Osteoblast (primary cell): ENCODE results near the gene PLAAT4. TPM values are rescaled to one million over a fixed set of nuclear protein-coding genes. Genes with fewer than 3 reads are reported as not detected.
A peak's percentile ranks its signal among the peaks of the same experiment; 100 is the strongest.

Experiments
- DNase-seq: peaks from one replicate; pipeline ENCODE4 v3.0.0; 2011; ENCODE audit warnings: low spot score, mixed read lengths; ENCODE audit not compliant: insufficient read length; ENCODE audit errors: missing footprints
- H2AFZ ChIP-seq: 2 replicates; pipeline ENCODE4 v1.6.0; 2011; ENCODE audit warnings: mild to moderate bottlenecking, low read length
- H3K27ac ChIP-seq: 2 replicates; pipeline ENCODE4 v1.5.1; 2011; ENCODE audit warnings: mild to moderate bottlenecking, low read depth, low read length, moderate library complexity
- H3K27me3 ChIP-seq: 2 replicates; pipeline ENCODE4 v1.6.0; 2012; ENCODE audit warnings: mild to moderate bottlenecking, control low read depth, inconsistent platforms, low read length, moderate library complexity; ENCODE audit not compliant: insufficient read depth
- H3K36me3 ChIP-seq: 2 replicates; pipeline ENCODE4 v1.5.1; 2011; ENCODE audit warnings: mild to moderate bottlenecking, low read length, control low read depth, moderate library complexity; ENCODE audit not compliant: insufficient read depth
- H3K4me1 ChIP-seq: 2 replicates; pipeline ENCODE4 v1.5.1; 2011; ENCODE audit warnings: mild to moderate bottlenecking, low read length, control low read depth, moderate library complexity; ENCODE audit not compliant: insufficient read depth
- H3K4me2 ChIP-seq: 2 replicates; pipeline ENCODE4 v1.6.0; 2011; ENCODE audit warnings: mild to moderate bottlenecking, low read length; ENCODE audit not compliant: insufficient read depth
- H3K4me3 ChIP-seq: fragments of 200-600 bp; sonication (generic); 3 replicates; pipeline ENCODE4 v1.5.1; 2012; ENCODE audit warnings: mild to moderate bottlenecking, low read length, inconsistent platforms; ENCODE audit not compliant: insufficient read depth
- H3K79me2 ChIP-seq: 2 replicates; pipeline ENCODE4 v1.6.0; 2012; ENCODE audit warnings: mild to moderate bottlenecking, low read length, control low read depth, inconsistent platforms; ENCODE audit not compliant: insufficient read depth
- H3K9me3 ChIP-seq: 2 replicates; pipeline ENCODE4 v1.5.1; 2011; ENCODE audit warnings: low read depth, low read length, control low read depth
- H4K20me1 ChIP-seq: 2 replicates; pipeline ENCODE4 v1.6.0; 2012; ENCODE audit warnings: mild to moderate bottlenecking, low read length, control low read depth; ENCODE audit not compliant: insufficient read depth
- total RNA-seq: library from RNA; depleted of rRNA; stranded (reverse); fragments of >200 nt; gene quantifications from 2 replicates; pipeline ENCODE4 v1.2.3, GENCODE V29; 2012
- TF ChIP-seq, protein P1 (sequence below): IDR thresholded peaks from 2 replicates; pipeline ENCODE4 v1.5.1; 2011; ENCODE audit warnings: mild to moderate bottlenecking, low read depth, low read length, moderate library complexity; ENCODE audit errors: extremely low read depth

The PLAAT4 gene
- total RNA-seq, 1 donor = 26.1 TPM

DNA sequence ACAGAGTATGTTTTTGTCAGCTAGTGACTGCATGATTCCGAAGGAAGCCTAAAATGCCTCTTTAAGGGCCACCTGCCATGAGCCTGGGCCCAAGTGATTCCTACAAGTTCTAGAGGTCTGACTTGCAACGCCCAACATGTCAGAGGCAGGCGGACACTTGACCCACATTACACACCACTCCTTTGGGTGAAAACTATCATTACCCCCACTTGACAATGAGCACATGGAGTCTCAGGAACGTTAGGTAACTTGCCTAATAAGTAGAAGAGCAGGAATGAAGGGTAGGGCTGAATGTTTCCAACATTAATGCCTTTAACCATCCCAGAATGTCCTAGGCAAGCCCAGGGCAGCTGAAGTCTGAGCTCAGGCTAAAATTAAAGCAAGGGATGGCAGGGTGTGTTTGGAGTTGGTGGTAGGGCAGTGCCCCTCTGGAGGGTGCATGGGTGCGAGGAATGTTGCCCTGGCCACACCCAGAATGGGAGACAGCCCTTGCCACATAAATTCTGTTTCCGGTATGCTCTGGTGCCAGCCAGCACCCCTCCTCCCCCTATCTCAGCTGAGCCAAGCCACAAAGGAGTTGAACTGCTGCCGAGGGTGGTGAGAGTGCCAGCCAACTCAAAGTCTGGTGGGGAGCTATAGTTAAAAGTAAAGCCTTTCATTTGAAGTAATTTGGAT, 24.0 kb downstream of the PLAAT4 start:
- Histone ChIP-seq H3K9me3 (no peaks in the 10 kb centered on the region), H3K79me2 (no peaks in the 10 kb centered on the region), H2AFZ (peak overlapping the region; percentile 6), H3K4me1 (peaks cover 7% of the 10 kb centered on the region), H3K36me3 (no peaks in the 10 kb centered on the region), H3K27me3 (no peaks in the 10 kb centered on the region), H4K20me1 (no peaks in the 10 kb centered on the region), H3K4me3 (no peak overlapping the region), H3K4me2 (peak overlapping the region; percentile 36), H3K27ac (no peak overlapping the region)
- DNase-seq = peak; percentile 61
- TF ChIP-seq, protein P1, sequence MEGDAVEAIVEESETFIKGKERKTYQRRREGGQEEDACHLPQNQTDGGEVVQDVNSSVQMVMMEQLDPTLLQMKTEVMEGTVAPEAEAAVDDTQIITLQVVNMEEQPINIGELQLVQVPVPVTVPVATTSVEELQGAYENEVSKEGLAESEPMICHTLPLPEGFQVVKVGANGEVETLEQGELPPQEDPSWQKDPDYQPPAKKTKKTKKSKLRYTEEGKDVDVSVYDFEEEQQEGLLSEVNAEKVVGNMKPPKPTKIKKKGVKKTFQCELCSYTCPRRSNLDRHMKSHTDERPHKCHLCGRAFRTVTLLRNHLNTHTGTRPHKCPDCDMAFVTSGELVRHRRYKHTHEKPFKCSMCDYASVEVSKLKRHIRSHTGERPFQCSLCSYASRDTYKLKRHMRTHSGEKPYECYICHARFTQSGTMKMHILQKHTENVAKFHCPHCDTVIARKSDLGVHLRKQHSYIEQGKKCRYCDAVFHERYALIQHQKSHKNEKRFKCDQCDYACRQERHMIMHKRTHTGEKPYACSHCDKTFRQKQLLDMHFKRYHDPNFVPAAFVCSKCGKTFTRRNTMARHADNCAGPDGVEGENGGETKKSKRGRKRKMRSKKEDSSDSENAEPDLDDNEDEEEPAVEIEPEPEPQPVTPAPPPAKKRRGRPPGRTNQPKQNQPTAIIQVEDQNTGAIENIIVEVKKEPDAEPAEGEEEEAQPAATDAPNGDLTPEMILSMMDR = no peak

DNA sequence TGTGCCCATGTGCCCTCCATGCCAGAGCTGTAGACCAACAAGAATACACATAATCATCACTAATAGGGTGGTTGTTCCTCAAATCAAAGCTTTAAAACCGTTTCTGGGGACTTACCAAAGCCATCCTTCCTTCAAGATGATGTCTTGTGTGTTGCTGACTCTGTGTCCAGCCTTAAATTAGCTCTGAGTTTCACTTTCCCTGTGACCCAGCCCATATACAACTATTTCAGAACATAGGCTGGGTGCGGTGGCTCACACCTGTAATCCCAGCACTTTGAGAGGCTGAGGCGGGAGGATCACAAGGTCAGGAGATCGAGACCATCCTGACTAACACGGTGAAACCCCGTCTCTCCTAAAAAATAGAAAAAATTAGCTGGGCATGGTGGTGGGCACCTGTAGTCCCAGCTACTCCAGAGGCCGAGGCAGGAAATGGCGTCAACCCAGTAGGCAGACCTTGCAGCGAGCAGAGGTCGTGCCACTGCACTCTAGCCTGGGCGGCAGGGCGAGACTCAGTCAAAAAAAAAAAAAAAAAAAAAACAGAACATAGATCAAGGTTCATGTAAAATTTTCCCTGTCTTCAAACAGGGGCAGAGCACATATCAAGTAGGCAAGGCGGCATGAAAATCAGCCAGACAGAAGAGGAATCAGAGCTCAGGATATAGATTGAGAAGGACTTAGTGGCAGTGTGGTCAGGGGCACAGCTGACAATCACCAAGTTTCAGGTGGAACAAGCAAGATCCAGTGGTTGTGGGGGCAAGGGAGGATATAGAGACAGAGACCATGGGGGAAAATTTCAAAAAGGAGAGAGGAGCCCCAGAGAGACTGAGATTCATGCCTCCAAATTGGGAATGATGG, 26.8 kb downstream of the PLAAT4 start, which contains the start of gene PLAAT2:
PLAAT2 (minus strand) TSS at position 179 of the 855 bp plus-strand sequence; CDS start at position 124, 55 bp downstream.
- Histone ChIP-seq H3K36me3 (no peaks in the 10 kb centered on the region), H3K4me2 (no peak within 1 kb of the TSS), H3K4me1 (peaks cover 15% of the 10 kb centered on the region), H2AFZ (no peak within 1 kb of the TSS), H3K27me3 (no peaks in the 10 kb centered on the region), H3K9me3 (no peaks in the 10 kb centered on the region), H4K20me1 (no peaks in the 10 kb centered on the region), H3K4me3 (no peak within 1 kb of the TSS), H3K27ac (no peak within 1 kb of the TSS), H3K79me2 (no peaks in the 10 kb centered on the region)
- no peak for DNase-seq
- TF ChIP-seq, protein P1 = no peak

DNA sequence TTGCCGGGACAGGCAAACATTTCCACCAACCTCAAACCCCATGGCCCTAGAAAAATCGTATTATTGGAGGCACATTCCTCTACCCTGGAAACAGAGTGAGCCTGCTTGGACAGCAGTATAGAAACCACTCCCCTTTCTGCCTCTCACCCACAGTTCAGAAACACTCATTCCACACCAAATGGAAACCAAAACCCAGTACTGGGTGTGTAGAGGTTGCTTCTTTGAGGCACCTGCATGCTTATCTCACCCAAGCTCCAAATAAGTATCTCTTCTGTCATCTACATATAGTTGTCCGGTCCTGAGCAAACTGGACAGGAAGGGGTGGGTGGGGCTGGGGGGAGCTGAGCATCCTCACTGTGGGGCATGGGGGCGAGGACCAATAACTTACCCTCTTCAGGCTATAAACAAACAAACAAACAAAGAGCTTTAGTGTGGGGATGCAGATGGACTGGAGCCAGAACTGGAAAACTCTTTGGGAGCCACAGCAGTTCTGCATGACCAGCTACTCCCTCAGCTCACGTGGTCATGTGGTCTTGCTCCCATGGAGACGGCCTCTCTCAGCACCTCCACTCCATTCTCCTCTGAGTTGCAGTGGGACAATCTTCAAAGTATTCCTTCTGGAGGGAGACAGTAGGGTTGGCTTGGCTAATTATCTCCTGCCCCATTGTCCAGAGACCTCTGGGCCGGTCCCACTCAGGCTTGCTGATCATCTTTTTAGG, 27.6 kb downstream of the PLAAT4 start:
- no peaks in the 10 kb centered on the region for H4K20me1 ChIP-seq
- no peak overlapping the region for H2AFZ ChIP-seq
- H3K9me3 ChIP-seq = no peaks in the 10 kb centered on the region
- DNase-seq = no peak
- H3K27me3 ChIP-seq = no peaks in the 10 kb centered on the region
- H3K4me1 ChIP-seq = peaks cover 15% of the 10 kb centered on the region
- no peak overlapping the region for H3K27ac ChIP-seq
- H3K4me3 ChIP-seq = no peak overlapping the region
- no peaks in the 10 kb centered on the region for H3K79me2 ChIP-seq
- H3K4me2 ChIP-seq = no peak overlapping the region
- TF ChIP-seq, protein P1 = no peak
- H3K36me3 ChIP-seq = no peaks in the 10 kb centered on the region
